NB4 (cell line): Measurements from ENCODE around the gene GOLGA2.

Source experiments
- MYC ChIP-seq: IDR thresholded peaks from 2 replicates; pipeline ENCODE4 v1.6.1; 2011; ENCODE audit warnings: low read depth, low read length
- POLR2A ChIP-seq: IDR thresholded peaks from 2 replicates; pipeline ENCODE4 v1.6.1; 2011; ENCODE audit warnings: mild to moderate bottlenecking; ENCODE audit not compliant: insufficient read length; ENCODE audit errors: extremely low read depth
- TF ChIP-seq, protein P1 (sequence below): IDR thresholded peaks from one replicate; pipeline ENCODE4 v1.5.1; 2012; ENCODE audit warnings: low read depth, low read length

DNA sequence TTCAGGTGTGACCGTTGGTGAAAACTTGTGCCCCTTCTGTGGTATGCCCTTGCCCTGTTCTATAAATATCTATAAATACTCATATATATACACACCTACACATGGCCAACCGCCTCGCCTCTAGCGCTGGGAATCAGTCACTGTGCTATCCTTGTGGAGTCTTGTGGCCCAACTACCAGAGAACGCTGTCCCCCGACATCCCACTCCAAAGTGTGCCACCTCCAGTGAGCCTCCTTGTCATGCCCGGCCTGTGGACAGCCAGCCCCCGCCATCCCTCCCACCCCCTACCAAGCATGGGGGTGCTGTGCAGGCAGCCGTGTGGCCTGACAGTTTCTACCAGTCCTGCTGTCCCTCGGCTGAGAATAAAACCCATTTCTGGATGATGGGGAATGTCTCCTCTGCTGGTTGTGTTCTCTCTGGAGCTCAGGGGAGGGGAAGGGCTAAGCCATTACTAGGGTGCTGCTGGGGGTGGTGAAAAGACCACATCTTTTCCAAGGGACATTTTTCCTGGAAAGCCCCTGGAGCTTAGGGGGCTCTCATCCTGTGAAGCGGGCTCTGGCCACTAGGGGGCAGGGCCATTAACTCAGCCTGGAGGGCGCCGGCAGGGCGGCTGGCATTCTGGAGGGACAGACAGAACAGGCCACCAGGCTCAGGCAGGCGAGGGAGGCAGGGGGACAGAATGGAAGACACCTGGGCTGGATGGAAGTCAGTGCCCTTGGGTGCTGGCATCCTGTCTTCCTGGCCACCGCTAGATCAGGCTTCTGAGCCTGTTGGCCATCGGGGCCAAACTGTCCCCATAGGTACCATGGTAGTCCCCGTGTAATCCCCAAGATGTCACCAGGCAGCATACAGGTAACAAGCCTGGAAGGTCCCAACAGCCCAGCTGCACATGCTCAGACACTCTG lies 20.7 kb downstream of the GOLGA2 start:
- TF ChIP-seq POLR2A (no peak), MYC (no peak)
- TF ChIP-seq, protein P1, sequence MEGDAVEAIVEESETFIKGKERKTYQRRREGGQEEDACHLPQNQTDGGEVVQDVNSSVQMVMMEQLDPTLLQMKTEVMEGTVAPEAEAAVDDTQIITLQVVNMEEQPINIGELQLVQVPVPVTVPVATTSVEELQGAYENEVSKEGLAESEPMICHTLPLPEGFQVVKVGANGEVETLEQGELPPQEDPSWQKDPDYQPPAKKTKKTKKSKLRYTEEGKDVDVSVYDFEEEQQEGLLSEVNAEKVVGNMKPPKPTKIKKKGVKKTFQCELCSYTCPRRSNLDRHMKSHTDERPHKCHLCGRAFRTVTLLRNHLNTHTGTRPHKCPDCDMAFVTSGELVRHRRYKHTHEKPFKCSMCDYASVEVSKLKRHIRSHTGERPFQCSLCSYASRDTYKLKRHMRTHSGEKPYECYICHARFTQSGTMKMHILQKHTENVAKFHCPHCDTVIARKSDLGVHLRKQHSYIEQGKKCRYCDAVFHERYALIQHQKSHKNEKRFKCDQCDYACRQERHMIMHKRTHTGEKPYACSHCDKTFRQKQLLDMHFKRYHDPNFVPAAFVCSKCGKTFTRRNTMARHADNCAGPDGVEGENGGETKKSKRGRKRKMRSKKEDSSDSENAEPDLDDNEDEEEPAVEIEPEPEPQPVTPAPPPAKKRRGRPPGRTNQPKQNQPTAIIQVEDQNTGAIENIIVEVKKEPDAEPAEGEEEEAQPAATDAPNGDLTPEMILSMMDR: peak; percentile 94
